ENCODE data around the gene NBEA. TPM values are rescaled to one million over a fixed set of nuclear protein-coding genes. Genes with fewer than 3 reads are reported as not detected.

The NBEA gene
- total RNA-seq, 1 donor from 2014 or later: 6.6 TPM

GRCh38 chr13:35603593-35604285 lies 661.7 kb downstream of the NBEA start:
- no peak overlapping the region for H3K4me3 ChIP-seq
- no peak for TF ChIP-seq CTCF (IDR thresholded peaks at IDR 0.05)
- H3K4me1 ChIP-seq: no peaks in the 10 kb centered on the region
- no peaks in the 10 kb centered on the region for H3K9me3 ChIP-seq
- intact Hi-C loops (cut with DNase I): no loop called here
- ATAC-seq: no peak
- no peak overlapping the region for H3K27ac ChIP-seq
- DNase-seq: no peak
- H3K36me3 ChIP-seq: no peaks in the 10 kb centered on the region
- H3K27me3 ChIP-seq (ENCODE audit: low read depth): no peaks in the 10 kb centered on the region

GRCh38 chr13:35614666-35615065 lies 672.6 kb downstream of the NBEA start:
- ATAC-seq (no peak), DNase-seq (no peak)
- intact Hi-C loops (cut with DNase I): no loop called here
- no peak overlapping the region for H3K4me3 ChIP-seq
- no peak overlapping the region for H3K27ac ChIP-seq
- no peaks in the 10 kb centered on the region for H3K27me3 ChIP-seq (ENCODE audit: low read depth)
- TF ChIP-seq CTCF (IDR thresholded peaks at IDR 0.05): no peak
- H3K4me1 ChIP-seq: no peaks in the 10 kb centered on the region
- H3K9me3 ChIP-seq: no peaks in the 10 kb centered on the region
- H3K36me3 ChIP-seq: no peaks in the 10 kb centered on the region

GRCh38 chr13:35617420-35617819 lies 675.4 kb downstream of the NBEA start:
- DNase-seq: no peak
- no peak overlapping the region for H3K4me3 ChIP-seq
- H3K36me3 ChIP-seq: no peaks in the 10 kb centered on the region
- TF ChIP-seq CTCF (IDR thresholded peaks at IDR 0.05): no peak
- no peaks in the 10 kb centered on the region for H3K9me3 ChIP-seq
- no peak overlapping the region for H3K27ac ChIP-seq
- H3K27me3 ChIP-seq (ENCODE audit: low read depth): no peaks in the 10 kb centered on the region
- ATAC-seq: no peak
- intact Hi-C loops (cut with DNase I): no loop called here
- H3K4me1 ChIP-seq: no peaks in the 10 kb centered on the region

GRCh38 chr13:35618565-35619083 lies 676.6 kb downstream of the NBEA start:
- no peak overlapping the region for H3K4me3 ChIP-seq
- no peak for DNase-seq
- no peak overlapping the region for H3K27ac ChIP-seq
- no peaks in the 10 kb centered on the region for H3K9me3 ChIP-seq
- intact Hi-C loops (cut with DNase I): no loop called here
- no peaks in the 10 kb centered on the region for H3K36me3 ChIP-seq
- TF ChIP-seq CTCF (IDR thresholded peaks at IDR 0.05): no peak
- no peaks in the 10 kb centered on the region for H3K4me1 ChIP-seq
- no peaks in the 10 kb centered on the region for H3K27me3 ChIP-seq (ENCODE audit: low read depth)
- no peak for ATAC-seq

GRCh38 chr13:35621989-35622388 lies 679.9 kb downstream of the NBEA start:
- no peak for ATAC-seq
- Histone ChIP-seq H3K4me3 (no peak overlapping the region), H3K9me3 (no peaks in the 10 kb centered on the region), H3K27me3 (ENCODE audit: low read depth) (no peaks in the 10 kb centered on the region), H3K4me1 (no peaks in the 10 kb centered on the region), H3K27ac (no peak overlapping the region), H3K36me3 (no peaks in the 10 kb centered on the region)
- intact Hi-C loops (cut with DNase I): no loop called here
- no peak for TF ChIP-seq CTCF (IDR thresholded peaks at IDR 0.05)
- DNase-seq: no peak
